ENCODE measurements around the gene RASL12. TPM values are rescaled to one million over a fixed set of nuclear protein-coding genes. Genes with fewer than 3 reads are reported as not detected.

Gene RASL12
- total RNA-seq, 2 donors from 2014 or later: 27.2 TPM

GRCh38 chr15:65051266-65051665 lies 16.5 kb downstream of the RASL12 start:
- no peak overlapping the region for H3K4me3 Mint-ChIP-seq
- Histone ChIP-seq H3K36me3 (ENCODE audit: control insufficient read depth, insufficient read depth, low read length) (peaks cover 28% of the 10 kb centered on the region), H3K9ac (ENCODE audit: extremely low read depth, low read length, poor library complexity, severe bottlenecking) (no peak overlapping the region), H3K27me3 (ENCODE audit: control insufficient read depth, insufficient read depth, low read length, poor library complexity, severe bottlenecking) (no peaks in the 10 kb centered on the region), H3K4me1 (ENCODE audit: control insufficient read depth, insufficient read depth, low read length) (no peaks in the 10 kb centered on the region), H3K4me3 (ENCODE audit: low read length) (no peak overlapping the region), H3K27ac (ENCODE audit: low read depth, low read length) (no peak overlapping the region), H3K9me3 (ENCODE audit: control insufficient read depth, low read length) (no peaks in the 10 kb centered on the region)
- H3K27me3 Mint-ChIP-seq (ENCODE audit: insufficient read depth): peaks cover 3% of the 10 kb centered on the region
- WGBS, 2 experiments (ENCODE audit: insufficient coverage in 1 of 2, insufficient read length in 1 of 2): 97 to 100% methylated on average over 2 of the region's 2 CpGs
- H3K36me3 Mint-ChIP-seq (ENCODE audit: low read depth): peaks cover 11% of the 10 kb centered on the region
- no peaks in the 10 kb centered on the region for H3K9me3 Mint-ChIP-seq
- H3K4me1 Mint-ChIP-seq: no peaks in the 10 kb centered on the region
- TF ChIP-seq CTCF (conservative IDR thresholded peaks at IDR 0.05): no peak
- H3K27ac Mint-ChIP-seq: no peak overlapping the region
- DNase-seq: no peak

- WGBS, 2 experiments (ENCODE audit: insufficient coverage in 1 of 2, insufficient read length in 1 of 2): 94 to 96% methylated on average over 3 to 4 of the region's 4 CpGs
- H3K27me3 Mint-ChIP-seq (ENCODE audit: insufficient read depth): peaks cover 3% of the 10 kb centered on the region
- H3K4me3 ChIP-seq (ENCODE audit: low read length): no peak overlapping the region
- H3K36me3 Mint-ChIP-seq (ENCODE audit: low read depth): peaks cover 6% of the 10 kb centered on the region
- H3K4me3 Mint-ChIP-seq: no peak overlapping the region
- H3K4me1 Mint-ChIP-seq: no peaks in the 10 kb centered on the region
- H3K9me3 ChIP-seq (ENCODE audit: control insufficient read depth, low read length): no peaks in the 10 kb centered on the region
- H3K27ac ChIP-seq (ENCODE audit: low read depth, low read length): no peak overlapping the region
- no peak overlapping the region for H3K27ac Mint-ChIP-seq
- no peaks in the 10 kb centered on the region for H3K27me3 ChIP-seq (ENCODE audit: control insufficient read depth, insufficient read depth, low read length, poor library complexity, severe bottlenecking)
- DNase-seq: no peak
- no peaks in the 10 kb centered on the region for H3K9me3 Mint-ChIP-seq
- peaks cover 18% of the 10 kb centered on the region for H3K36me3 ChIP-seq (ENCODE audit: control insufficient read depth, insufficient read depth, low read length)
- TF ChIP-seq CTCF (conservative IDR thresholded peaks at IDR 0.05): no peak
- no peaks in the 10 kb centered on the region for H3K4me1 ChIP-seq (ENCODE audit: control insufficient read depth, insufficient read depth, low read length)
- H3K9ac ChIP-seq (ENCODE audit: extremely low read depth, low read length, poor library complexity, severe bottlenecking): no peak overlapping the region
Measured at GRCh38 chr15:65050270-65050669, 17.5 kb downstream of the RASL12 start.

GRCh38 chr15:65049418-65049840 lies 18.4 kb downstream of the RASL12 start:
- 16 to 25% methylated on average over 15 to 19 of the region's 19 CpGs for WGBS, 2 experiments (ENCODE audit: insufficient coverage in 1 of 2, insufficient read length in 1 of 2)
- H3K9me3 Mint-ChIP-seq: no peaks in the 10 kb centered on the region

More at GRCh38 chr15:65049418-65049840, 18.4 kb downstream of the RASL12 start:
- Mint-ChIP-seq H3K27me3 (ENCODE audit: insufficient read depth) (peaks cover 3% of the 10 kb centered on the region), H3K4me1 (no peaks in the 10 kb centered on the region), H3K27ac (no peak overlapping the region), H3K36me3 (ENCODE audit: low read depth) (peaks cover 5% of the 10 kb centered on the region), H3K4me3 (peak overlapping the region; percentile 39)
- Histone ChIP-seq H3K9me3 (ENCODE audit: control insufficient read depth, low read length) (no peaks in the 10 kb centered on the region), H3K4me3 (ENCODE audit: low read length) (no peak overlapping the region), H3K27ac (ENCODE audit: low read depth, low read length) (peak overlapping the region; percentile 36), H3K9ac (ENCODE audit: extremely low read depth, low read length, poor library complexity, severe bottlenecking) (no peak overlapping the region), H3K27me3 (ENCODE audit: control insufficient read depth, insufficient read depth, low read length, poor library complexity, severe bottlenecking) (no peaks in the 10 kb centered on the region), H3K4me1 (ENCODE audit: control insufficient read depth, insufficient read depth, low read length) (no peaks in the 10 kb centered on the region), H3K36me3 (ENCODE audit: control insufficient read depth, insufficient read depth, low read length) (peaks cover 14% of the 10 kb centered on the region)
- TF ChIP-seq CTCF (conservative IDR thresholded peaks at IDR 0.05): no peak
- peak; percentile 95 for DNase-seq

All from endodermal cell (in vitro differentiated cells).